ENCODE results near the gene DPPA3.

The DPPA3 gene

DNA sequence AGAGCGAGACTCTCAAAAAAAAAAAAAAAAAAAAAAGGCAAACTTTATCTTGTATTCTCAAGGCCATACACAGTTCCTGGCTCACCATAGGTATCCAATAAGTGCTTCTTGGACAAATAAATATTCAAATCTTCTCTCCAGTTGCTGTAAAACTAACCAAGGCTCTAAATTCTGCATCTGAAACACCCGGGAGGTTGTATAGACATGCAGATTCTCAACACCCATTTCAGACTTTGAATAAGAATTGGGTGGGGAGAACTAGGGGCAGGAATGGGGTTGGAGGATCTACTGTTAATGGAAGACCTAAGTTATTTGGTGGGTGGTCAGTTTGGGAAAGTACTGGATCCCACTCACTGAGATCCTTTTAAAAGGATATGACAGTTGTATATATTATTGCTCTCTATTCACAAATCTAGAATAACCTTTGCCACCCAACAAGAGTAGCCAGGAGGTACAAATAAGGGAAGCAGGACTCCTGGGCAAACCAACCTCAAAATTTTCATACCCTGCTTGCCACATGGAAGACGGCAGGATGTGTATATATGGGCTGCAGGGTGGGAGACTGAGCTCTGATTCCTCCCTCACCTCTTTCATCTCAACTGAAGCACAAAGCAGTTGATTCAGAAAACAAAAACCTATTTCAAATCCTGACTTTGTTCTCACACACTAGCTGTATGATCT lies 16.5 kb upstream of the DPPA3 start:
- Histone ChIP-seq H2AFZ (no peak overlapping the region), H3K79me2 (no peaks in the 10 kb centered on the region), H3K4me1 (no peaks in the 10 kb centered on the region), H3K4me2 (ENCODE audit: low read length) (no peak overlapping the region), H3K9me3 (ENCODE audit: control insufficient read depth, low read length) (no peaks in the 10 kb centered on the region), H3K27ac (no peak overlapping the region), H3K27me3 (ENCODE audit: control insufficient read depth, insufficient read depth, low read length) (no peaks in the 10 kb centered on the region), H3K9ac (no peak overlapping the region), H3K36me3 (ENCODE audit: control insufficient read depth, insufficient read depth, low read length) (no peaks in the 10 kb centered on the region), H3K4me3 (ENCODE audit: low read depth, low read length) (no peak overlapping the region)
- TF ChIP-seq, protein P1, sequence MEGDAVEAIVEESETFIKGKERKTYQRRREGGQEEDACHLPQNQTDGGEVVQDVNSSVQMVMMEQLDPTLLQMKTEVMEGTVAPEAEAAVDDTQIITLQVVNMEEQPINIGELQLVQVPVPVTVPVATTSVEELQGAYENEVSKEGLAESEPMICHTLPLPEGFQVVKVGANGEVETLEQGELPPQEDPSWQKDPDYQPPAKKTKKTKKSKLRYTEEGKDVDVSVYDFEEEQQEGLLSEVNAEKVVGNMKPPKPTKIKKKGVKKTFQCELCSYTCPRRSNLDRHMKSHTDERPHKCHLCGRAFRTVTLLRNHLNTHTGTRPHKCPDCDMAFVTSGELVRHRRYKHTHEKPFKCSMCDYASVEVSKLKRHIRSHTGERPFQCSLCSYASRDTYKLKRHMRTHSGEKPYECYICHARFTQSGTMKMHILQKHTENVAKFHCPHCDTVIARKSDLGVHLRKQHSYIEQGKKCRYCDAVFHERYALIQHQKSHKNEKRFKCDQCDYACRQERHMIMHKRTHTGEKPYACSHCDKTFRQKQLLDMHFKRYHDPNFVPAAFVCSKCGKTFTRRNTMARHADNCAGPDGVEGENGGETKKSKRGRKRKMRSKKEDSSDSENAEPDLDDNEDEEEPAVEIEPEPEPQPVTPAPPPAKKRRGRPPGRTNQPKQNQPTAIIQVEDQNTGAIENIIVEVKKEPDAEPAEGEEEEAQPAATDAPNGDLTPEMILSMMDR (IDR thresholded peaks at IDR 0.05) = no peak

DNA sequence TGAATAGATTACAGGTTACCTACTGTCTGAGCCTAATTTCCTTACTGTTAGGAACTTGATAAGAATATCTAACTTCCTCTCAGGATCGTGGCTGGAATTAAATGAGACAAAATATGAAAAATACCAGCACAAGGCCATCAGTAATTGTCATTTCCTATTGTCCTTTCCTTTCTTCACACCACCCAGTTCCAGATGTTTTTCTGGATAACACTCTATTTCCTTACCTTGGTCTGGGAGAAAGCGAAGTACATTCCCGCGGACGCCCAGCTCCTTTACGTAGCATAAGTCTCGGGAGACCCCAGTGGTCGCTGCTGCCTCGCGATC lies 16.0 kb upstream of the DPPA3 start:
- H3K4me2 ChIP-seq (ENCODE audit: low read length) = peak overlapping the region; percentile 11
- no peak overlapping the region for H2AFZ ChIP-seq
- H3K4me1 ChIP-seq = no peaks in the 10 kb centered on the region
- TF ChIP-seq, protein P1 (IDR thresholded peaks at IDR 0.05) = no peak
- H3K9ac ChIP-seq = no peak overlapping the region
- H3K27me3 ChIP-seq (ENCODE audit: control insufficient read depth, insufficient read depth, low read length) = no peaks in the 10 kb centered on the region
- H3K79me2 ChIP-seq = no peaks in the 10 kb centered on the region
- H3K36me3 ChIP-seq (ENCODE audit: control insufficient read depth, insufficient read depth, low read length) = no peaks in the 10 kb centered on the region
- H3K9me3 ChIP-seq (ENCODE audit: control insufficient read depth, low read length) = no peaks in the 10 kb centered on the region
- no peak overlapping the region for H3K27ac ChIP-seq
- H3K4me3 ChIP-seq (ENCODE audit: low read depth, low read length) = no peak overlapping the region

DNA sequence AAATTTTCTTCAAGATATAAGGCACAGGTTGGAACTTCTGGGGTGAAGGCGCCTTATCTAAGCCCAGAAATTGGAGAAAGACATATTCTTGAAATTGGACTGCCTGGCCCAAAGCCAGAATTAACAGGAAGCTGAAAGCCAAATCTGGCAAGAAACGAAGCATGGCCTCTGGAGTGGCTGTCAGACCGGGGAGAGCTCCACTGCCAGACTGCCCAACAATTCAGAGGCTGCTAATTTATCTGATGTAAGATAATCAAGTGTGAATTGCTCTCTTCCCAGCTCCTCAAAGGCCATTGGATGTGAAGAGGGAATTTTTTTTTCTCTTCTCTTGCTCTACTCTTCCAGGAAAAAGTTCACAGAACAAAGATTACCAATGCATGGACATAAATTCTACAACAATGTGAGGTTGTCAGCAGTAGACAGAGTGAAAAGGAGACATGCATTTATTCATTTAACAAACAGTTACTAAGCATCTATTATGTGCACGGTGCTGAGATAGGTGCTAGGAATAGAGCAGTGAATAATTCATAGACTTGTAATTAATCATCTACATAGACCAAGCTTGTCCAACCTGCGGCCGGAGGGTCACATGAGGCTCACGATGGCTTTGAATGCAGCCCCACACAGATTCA lies 15.6 kb upstream of the DPPA3 start, which contains the start of gene GDF3:
GDF3 (minus strand) TSS at position 210 of the 632 bp plus-strand sequence; CDS start at position 163, 47 bp downstream.
- H2AFZ ChIP-seq = no peak within 1 kb of the TSS
- no peaks in the 10 kb centered on the region for H3K9me3 ChIP-seq (ENCODE audit: control insufficient read depth, low read length)
- no peak within 1 kb of the TSS for H3K27ac ChIP-seq
- no peak within 1 kb of the TSS for H3K4me3 ChIP-seq (ENCODE audit: low read depth, low read length)
- TF ChIP-seq, protein P1 (IDR thresholded peaks at IDR 0.05) = no peak
- H3K79me2 ChIP-seq = no peaks in the 10 kb centered on the region
- H3K4me2 ChIP-seq (ENCODE audit: low read length) = peak within 1 kb of the TSS; percentile 11
- H3K36me3 ChIP-seq (ENCODE audit: control insufficient read depth, insufficient read depth, low read length) = no peaks in the 10 kb centered on the region
- no peaks in the 10 kb centered on the region for H3K27me3 ChIP-seq (ENCODE audit: control insufficient read depth, insufficient read depth, low read length)
- no peak within 1 kb of the TSS for H3K9ac ChIP-seq
- H3K4me1 ChIP-seq = no peaks in the 10 kb centered on the region

DNA sequence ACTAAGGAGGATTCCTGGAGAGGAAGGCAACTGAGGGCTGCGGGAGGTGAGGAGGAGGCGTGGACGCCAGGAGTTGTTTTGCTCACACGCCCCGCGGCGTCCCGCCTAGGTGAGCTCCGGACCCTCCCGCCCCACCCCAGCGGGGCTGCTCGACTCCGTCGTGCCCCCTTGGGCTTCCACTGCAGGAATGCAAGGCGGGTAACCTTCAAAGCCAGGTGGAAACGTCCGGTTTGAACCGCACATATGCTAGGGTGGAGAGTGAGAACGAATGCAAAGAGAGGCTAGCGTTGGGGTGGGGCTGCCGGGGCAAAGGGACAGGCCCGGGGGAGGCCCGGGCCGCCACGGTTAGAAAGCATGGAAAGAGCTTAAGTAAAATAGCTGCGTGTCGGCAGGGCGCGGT lies 5.4 kb upstream of the DPPA3 start:
- H3K9ac ChIP-seq = no peak overlapping the region
- no peaks in the 10 kb centered on the region for H3K9me3 ChIP-seq (ENCODE audit: control insufficient read depth, low read length)
- no peak overlapping the region for H2AFZ ChIP-seq
- no peak overlapping the region for H3K4me3 ChIP-seq (ENCODE audit: low read depth, low read length)
- H3K36me3 ChIP-seq (ENCODE audit: control insufficient read depth, insufficient read depth, low read length) = no peaks in the 10 kb centered on the region
- TF ChIP-seq, protein P1 (IDR thresholded peaks at IDR 0.05) = no peak
- no peak overlapping the region for H3K4me2 ChIP-seq (ENCODE audit: low read length)
- no peaks in the 10 kb centered on the region for H3K79me2 ChIP-seq
- no peak overlapping the region for H3K27ac ChIP-seq
- H3K4me1 ChIP-seq = no peaks in the 10 kb centered on the region
- H3K27me3 ChIP-seq (ENCODE audit: control insufficient read depth, insufficient read depth, low read length) = no peaks in the 10 kb centered on the region
